ENCODE results near the gene UXS1. TPM values are rescaled to one million over a fixed set of nuclear protein-coding genes. Genes with fewer than 3 reads are reported as not detected.

The UXS1 gene
- total RNA-seq, 1 experiment from 2014 or later, result 46.3 TPM

- no peak overlapping the region for H2BK5ac ChIP-seq (ENCODE audit: insufficient read length, low read length)
- no peaks in the 10 kb centered on the region for H3K27me3 ChIP-seq (ENCODE audit: insufficient read depth, low read length)
- H2BK15ac ChIP-seq (ENCODE audit: low read depth, low read length), result no peak overlapping the region
- H2AK5ac ChIP-seq (ENCODE audit: insufficient read length, low read length), result no peak overlapping the region
- no peak overlapping the region for H3K9ac ChIP-seq (ENCODE audit: extremely low read depth, insufficient read length, low read length)
- Mint-ChIP-seq H3K27ac (no peak overlapping the region; a peak in 1 of 7 replicates), H3K36me3 (ENCODE audit: insufficient read depth in 1 of 3, low read depth in 3 of 3) (peaks cover 22 to 66% (median 55%) of the 10 kb centered on the region in 3 experiments; a peak in 6 of 7 replicates), H3K9me3 (peaks cover 0 to 2% of the 10 kb centered on the region in 2 experiments; a peak in 1 of 5 replicates), H3K4me3 (no peak overlapping the region), H3K27me3 (ENCODE audit: low read depth) (no peaks in the 10 kb centered on the region), H3K4me1 (peaks cover 9 to 17% of the 10 kb centered on the region in 2 experiments)
- no peak overlapping the region for H4K8ac ChIP-seq (replicated peaks; ENCODE audit: insufficient read length, low read depth, low read length)
- H4K20me1 ChIP-seq (ENCODE audit: control insufficient read depth, insufficient read depth, insufficient read length), result no peaks in the 10 kb centered on the region
- H3K27ac ChIP-seq (ENCODE audit: insufficient read length, low read depth, low read length), result no peak overlapping the region
- H2BK12ac ChIP-seq (ENCODE audit: insufficient read length, low read depth, low read length), result no peak overlapping the region
- no peak for DNase-seq
- H3K4me2 ChIP-seq (ENCODE audit: insufficient read depth, insufficient read length, low read length), result no peak overlapping the region
- H3K56ac ChIP-seq (ENCODE audit: insufficient read length, low read depth, low read length), result no peak overlapping the region
- no peak overlapping the region for H2BK120ac ChIP-seq (ENCODE audit: low read depth, low read length, poor library complexity, severe bottlenecking)
- no peak overlapping the region for H4K5ac ChIP-seq (ENCODE audit: insufficient read length, low read depth, low read length)
- no peak overlapping the region for H3K23ac ChIP-seq (ENCODE audit: insufficient read length, low read depth, low read length)
- no peak overlapping the region for H3K18ac ChIP-seq (ENCODE audit: insufficient read length, low read depth, low read length)
- H2AFZ ChIP-seq (ENCODE audit: low read length), result no peak overlapping the region
- H3K79me2 ChIP-seq (ENCODE audit: insufficient read depth, low read length), result no peaks in the 10 kb centered on the region
- no peak overlapping the region for H4K91ac ChIP-seq (ENCODE audit: insufficient read length, low read depth, low read length)
- no peak overlapping the region for H3K14ac ChIP-seq (ENCODE audit: insufficient read depth, low read length)
- no peak overlapping the region for H3T11ph ChIP-seq (ENCODE audit: low read length)
- no peak overlapping the region for H2BK20ac ChIP-seq (ENCODE audit: low read depth, low read length, poor library complexity, severe bottlenecking)
- no peaks in the 10 kb centered on the region for H3K9me3 ChIP-seq (ENCODE audit: control insufficient read depth, low read depth, low read length)
- H3K79me1 ChIP-seq (ENCODE audit: insufficient read depth, low read depth, low read length, poor library complexity, severe bottlenecking), result no peaks in the 10 kb centered on the region
- no peaks in the 10 kb centered on the region for H3K4me1 ChIP-seq (ENCODE audit: insufficient read depth, low read length)
- TF ChIP-seq, protein P1, sequence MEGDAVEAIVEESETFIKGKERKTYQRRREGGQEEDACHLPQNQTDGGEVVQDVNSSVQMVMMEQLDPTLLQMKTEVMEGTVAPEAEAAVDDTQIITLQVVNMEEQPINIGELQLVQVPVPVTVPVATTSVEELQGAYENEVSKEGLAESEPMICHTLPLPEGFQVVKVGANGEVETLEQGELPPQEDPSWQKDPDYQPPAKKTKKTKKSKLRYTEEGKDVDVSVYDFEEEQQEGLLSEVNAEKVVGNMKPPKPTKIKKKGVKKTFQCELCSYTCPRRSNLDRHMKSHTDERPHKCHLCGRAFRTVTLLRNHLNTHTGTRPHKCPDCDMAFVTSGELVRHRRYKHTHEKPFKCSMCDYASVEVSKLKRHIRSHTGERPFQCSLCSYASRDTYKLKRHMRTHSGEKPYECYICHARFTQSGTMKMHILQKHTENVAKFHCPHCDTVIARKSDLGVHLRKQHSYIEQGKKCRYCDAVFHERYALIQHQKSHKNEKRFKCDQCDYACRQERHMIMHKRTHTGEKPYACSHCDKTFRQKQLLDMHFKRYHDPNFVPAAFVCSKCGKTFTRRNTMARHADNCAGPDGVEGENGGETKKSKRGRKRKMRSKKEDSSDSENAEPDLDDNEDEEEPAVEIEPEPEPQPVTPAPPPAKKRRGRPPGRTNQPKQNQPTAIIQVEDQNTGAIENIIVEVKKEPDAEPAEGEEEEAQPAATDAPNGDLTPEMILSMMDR (conservative IDR thresholded peaks at IDR 0.05), result no peak
- WGBS (ENCODE audit: extremely low coverage, insufficient read length, low lambda C conversion rate), result no CpG with 5 or more reads among the region's 4 CpGs
- no peak overlapping the region for H3K4ac ChIP-seq (ENCODE audit: low read depth, low read length)
- H3K23me2 ChIP-seq (ENCODE audit: insufficient read length, low read depth, low read length, poor library complexity, severe bottlenecking), result no peaks in the 10 kb centered on the region
Measured at GRCh38 chr2:106158131-106158530, 36.0 kb downstream of the UXS1 start.
